ENCODE results near the gene DOK6.

Gene DOK6

GRCh38 chr18:69401226-69401971, 711 bp downstream of the DOK6 start:
- peaks cover 12% of the 10 kb centered on the region for H3K4me1 Mint-ChIP-seq (ENCODE audit: low read depth)
- no peaks in the 10 kb centered on the region for H3K9me3 Mint-ChIP-seq
- H3K36me3 Mint-ChIP-seq (ENCODE audit: low read depth): no peaks in the 10 kb centered on the region
- H3K27me3 Mint-ChIP-seq: peaks cover 68% of the 10 kb centered on the region
- H3K4me3 Mint-ChIP-seq: peak overlapping the region; percentile 41
- H3K27ac Mint-ChIP-seq: no peak overlapping the region

GRCh38 chr18:69401972-69402532, 1.4 kb downstream of the DOK6 start:
- no peaks in the 10 kb centered on the region for H3K9me3 Mint-ChIP-seq
- H3K27me3 Mint-ChIP-seq: peaks cover 68% of the 10 kb centered on the region
- no peaks in the 10 kb centered on the region for H3K36me3 Mint-ChIP-seq (ENCODE audit: low read depth)
- peaks cover 12% of the 10 kb centered on the region for H3K4me1 Mint-ChIP-seq (ENCODE audit: low read depth)
- peak overlapping the region; percentile 7 for H3K4me3 Mint-ChIP-seq
- H3K27ac Mint-ChIP-seq: no peak overlapping the region

GRCh38 chr18:69402533-69402989, 1.9 kb downstream of the DOK6 start:
- H3K4me3 Mint-ChIP-seq: no peak overlapping the region
- peaks cover 68% of the 10 kb centered on the region for H3K27me3 Mint-ChIP-seq
- H3K36me3 Mint-ChIP-seq (ENCODE audit: low read depth): no peaks in the 10 kb centered on the region
- no peak overlapping the region for H3K27ac Mint-ChIP-seq
- peaks cover 12% of the 10 kb centered on the region for H3K4me1 Mint-ChIP-seq (ENCODE audit: low read depth)
- H3K9me3 Mint-ChIP-seq: no peaks in the 10 kb centered on the region

- H3K36me3 Mint-ChIP-seq (ENCODE audit: low read depth): no peaks in the 10 kb centered on the region
- H3K27me3 Mint-ChIP-seq: peaks cover 22% of the 10 kb centered on the region
- no peak overlapping the region for H3K27ac Mint-ChIP-seq
- no peaks in the 10 kb centered on the region for H3K9me3 Mint-ChIP-seq
- H3K4me1 Mint-ChIP-seq (ENCODE audit: low read depth): no peaks in the 10 kb centered on the region
- H3K4me3 Mint-ChIP-seq: no peak overlapping the region
Measured at GRCh38 chr18:69408522-69408921, 7.8 kb downstream of the DOK6 start.

- H3K4me3 Mint-ChIP-seq: no peak overlapping the region
- H3K9me3 Mint-ChIP-seq: no peaks in the 10 kb centered on the region
- no peak overlapping the region for H3K27ac Mint-ChIP-seq
- H3K4me1 Mint-ChIP-seq (ENCODE audit: low read depth): no peaks in the 10 kb centered on the region
- H3K36me3 Mint-ChIP-seq (ENCODE audit: low read depth): no peaks in the 10 kb centered on the region
- H3K27me3 Mint-ChIP-seq: peaks cover 5% of the 10 kb centered on the region
Measured at GRCh38 chr18:69411199-69411598, 10.5 kb downstream of the DOK6 start.

GRCh38 chr18:69414184-69414583, 13.5 kb downstream of the DOK6 start:
- no peak overlapping the region for H3K4me3 Mint-ChIP-seq
- no peaks in the 10 kb centered on the region for H3K9me3 Mint-ChIP-seq
- no peaks in the 10 kb centered on the region for H3K36me3 Mint-ChIP-seq (ENCODE audit: low read depth)
- no peak overlapping the region for H3K27ac Mint-ChIP-seq
- no peaks in the 10 kb centered on the region for H3K27me3 Mint-ChIP-seq
- H3K4me1 Mint-ChIP-seq (ENCODE audit: low read depth): no peaks in the 10 kb centered on the region

GRCh38 chr18:69432847-69433246, 32.2 kb downstream of the DOK6 start:
- H3K9me3 Mint-ChIP-seq: no peaks in the 10 kb centered on the region
- H3K27me3 Mint-ChIP-seq: no peaks in the 10 kb centered on the region
- H3K4me3 Mint-ChIP-seq: no peak overlapping the region
- H3K36me3 Mint-ChIP-seq (ENCODE audit: low read depth): no peaks in the 10 kb centered on the region
- no peaks in the 10 kb centered on the region for H3K4me1 Mint-ChIP-seq (ENCODE audit: low read depth)
- no peak overlapping the region for H3K27ac Mint-ChIP-seq

GRCh38 chr18:69435000-69435399, 34.3 kb downstream of the DOK6 start:
- peaks cover 6% of the 10 kb centered on the region for H3K9me3 Mint-ChIP-seq
- no peak overlapping the region for H3K27ac Mint-ChIP-seq
- no peaks in the 10 kb centered on the region for H3K36me3 Mint-ChIP-seq (ENCODE audit: low read depth)
- no peak overlapping the region for H3K4me3 Mint-ChIP-seq
- no peaks in the 10 kb centered on the region for H3K4me1 Mint-ChIP-seq (ENCODE audit: low read depth)
- H3K27me3 Mint-ChIP-seq: no peaks in the 10 kb centered on the region

GRCh38 chr18:69444221-69444620, 43.5 kb downstream of the DOK6 start:
- H3K27ac Mint-ChIP-seq: no peak overlapping the region
- no peak overlapping the region for H3K4me3 Mint-ChIP-seq
- peaks cover 6% of the 10 kb centered on the region for H3K9me3 Mint-ChIP-seq
- H3K4me1 Mint-ChIP-seq (ENCODE audit: low read depth): no peaks in the 10 kb centered on the region
- no peaks in the 10 kb centered on the region for H3K27me3 Mint-ChIP-seq
- no peaks in the 10 kb centered on the region for H3K36me3 Mint-ChIP-seq (ENCODE audit: low read depth)

GRCh38 chr18:69447886-69448285, 47.2 kb downstream of the DOK6 start:
- Mint-ChIP-seq H3K36me3 (ENCODE audit: low read depth) (no peaks in the 10 kb centered on the region), H3K27me3 (no peaks in the 10 kb centered on the region), H3K9me3 (no peaks in the 10 kb centered on the region), H3K27ac (no peak overlapping the region), H3K4me1 (ENCODE audit: low read depth) (no peaks in the 10 kb centered on the region), H3K4me3 (no peak overlapping the region)

- Mint-ChIP-seq H3K4me1 (ENCODE audit: low read depth) (no peaks in the 10 kb centered on the region), H3K4me3 (no peak overlapping the region), H3K9me3 (no peaks in the 10 kb centered on the region), H3K27me3 (no peaks in the 10 kb centered on the region), H3K36me3 (ENCODE audit: low read depth) (no peaks in the 10 kb centered on the region), H3K27ac (no peak overlapping the region)
Measured at GRCh38 chr18:69455125-69455524, 54.4 kb downstream of the DOK6 start.

GRCh38 chr18:69469444-69469919, 68.8 kb downstream of the DOK6 start:
- Mint-ChIP-seq H3K4me1 (ENCODE audit: low read depth) (no peaks in the 10 kb centered on the region), H3K27me3 (peaks cover 6% of the 10 kb centered on the region), H3K4me3 (no peak overlapping the region), H3K36me3 (ENCODE audit: low read depth) (no peaks in the 10 kb centered on the region), H3K9me3 (no peaks in the 10 kb centered on the region), H3K27ac (no peak overlapping the region)

GRCh38 chr18:69480460-69480859, 79.8 kb downstream of the DOK6 start:
- Mint-ChIP-seq H3K4me3 (no peak overlapping the region), H3K4me1 (ENCODE audit: low read depth) (no peaks in the 10 kb centered on the region), H3K27ac (no peak overlapping the region), H3K27me3 (peaks cover 9% of the 10 kb centered on the region), H3K36me3 (ENCODE audit: low read depth) (no peaks in the 10 kb centered on the region), H3K9me3 (no peaks in the 10 kb centered on the region)

- H3K27me3 Mint-ChIP-seq: peaks cover 12% of the 10 kb centered on the region
- H3K9me3 Mint-ChIP-seq: no peaks in the 10 kb centered on the region
- H3K36me3 Mint-ChIP-seq (ENCODE audit: low read depth): no peaks in the 10 kb centered on the region
- H3K27ac Mint-ChIP-seq: no peak overlapping the region
- no peaks in the 10 kb centered on the region for H3K4me1 Mint-ChIP-seq (ENCODE audit: low read depth)
- no peak overlapping the region for H3K4me3 Mint-ChIP-seq
Measured at GRCh38 chr18:69483574-69483973, 82.9 kb downstream of the DOK6 start.

- Mint-ChIP-seq H3K36me3 (ENCODE audit: low read depth) (no peaks in the 10 kb centered on the region), H3K27me3 (peaks cover 7% of the 10 kb centered on the region), H3K27ac (no peak overlapping the region), H3K4me3 (no peak overlapping the region), H3K4me1 (ENCODE audit: low read depth) (no peaks in the 10 kb centered on the region), H3K9me3 (no peaks in the 10 kb centered on the region)
Measured at GRCh38 chr18:69484699-69485396, 84.2 kb downstream of the DOK6 start.
